GM20000 (cell line): ENCODE data around the gene MBNL2.

Experiments
- DNase-seq: peaks from one replicate; pipeline ENCODE4 v3.0.0; 2012; ENCODE audit warnings: low spot score
- CTCF ChIP-seq: IDR thresholded peaks from 2 replicates; pipeline ENCODE4 v1.5.1; 2012; ENCODE audit warnings: mild to moderate bottlenecking, control low read depth; ENCODE audit errors: extremely low read depth, missing control alignments

MBNL2 gene

GRCh38 chr13:97330448-97330847, 108.3 kb downstream of the MBNL2 start:
- no peak for DNase-seq
- TF ChIP-seq CTCF: no peak

GRCh38 chr13:97332742-97333141, 110.6 kb downstream of the MBNL2 start:
- no peak for TF ChIP-seq CTCF
- DNase-seq: no peak

- no peak for TF ChIP-seq CTCF
- no peak for DNase-seq
These were observed 111.8 kb downstream of the MBNL2 start for GRCh38 chr13:97333983-97334382.

GRCh38 chr13:97334690-97335089, 112.6 kb downstream of the MBNL2 start:
- DNase-seq: no peak
- no peak for TF ChIP-seq CTCF

GRCh38 chr13:97335488-97336134, 113.5 kb downstream of the MBNL2 start:
- no peak for TF ChIP-seq CTCF
- DNase-seq: no peak

- DNase-seq: no peak
- TF ChIP-seq CTCF: no peak
These were observed 115.9 kb downstream of the MBNL2 start for GRCh38 chr13:97337985-97338499.

- no peak for DNase-seq
- TF ChIP-seq CTCF: no peak
These were observed 116.4 kb downstream of the MBNL2 start for GRCh38 chr13:97338571-97338970.
